Fibroblast of pulmonary artery (primary cell): ENCODE measurements around the gene LAMA5.

Experiments
- DNase-seq: peaks from one replicate; pipeline ENCODE4 v3.0.0-alpha.2; 2010; ENCODE audit warnings: low read depth
- H3K4me3 ChIP-seq: replicated peaks from 2 replicates; pipeline ENCODE4 v1.5.1; 2011; ENCODE audit warnings: low read depth, mild to moderate bottlenecking, control low read depth, low read length, moderate library complexity
- CTCF ChIP-seq: IDR thresholded peaks from 2 replicates; pipeline ENCODE4 v1.5.1; 2011; ENCODE audit warnings: mild to moderate bottlenecking, control low read depth, low read length, inconsistent platforms; ENCODE audit errors: missing control alignments

LAMA5 gene

GRCh38 chr20:62402456-62403150 lies 35.5 kb upstream of the LAMA5 start:
- no peak for DNase-seq
- no peak for TF ChIP-seq CTCF
- H3K4me3 ChIP-seq, result no peak overlapping the region

- H3K4me3 ChIP-seq, result no peak overlapping the region
- peak; percentile 8 for TF ChIP-seq CTCF
- no peak for DNase-seq
Measured at GRCh38 chr20:62401331-62401779, 34.2 kb upstream of the LAMA5 start.

- H3K4me3 ChIP-seq, result no peak overlapping the region
- DNase-seq, result no peak
- TF ChIP-seq CTCF, result no peak
Measured at GRCh38 chr20:62400541-62400940, 33.4 kb upstream of the LAMA5 start.

GRCh38 chr20:62400021-62400420 lies 32.9 kb upstream of the LAMA5 start:
- H3K4me3 ChIP-seq, result no peak overlapping the region
- no peak for DNase-seq
- no peak for TF ChIP-seq CTCF

- no peak overlapping the region for H3K4me3 ChIP-seq
- no peak for TF ChIP-seq CTCF
- no peak for DNase-seq
Measured at GRCh38 chr20:62398120-62398821, 31.2 kb upstream of the LAMA5 start.

GRCh38 chr20:62396367-62397239 lies 29.5 kb upstream of the LAMA5 start:
- no peak for DNase-seq
- no peak for TF ChIP-seq CTCF
- no peak overlapping the region for H3K4me3 ChIP-seq
